ENCODE measurements around the gene CD276. TPM values are rescaled to one million over a fixed set of nuclear protein-coding genes. Genes with fewer than 3 reads are reported as not detected.

The CD276 gene
- total RNA-seq, 2 experiments from 2014 or later: not detected

GRCh38 chr15:73732930-73733329, 48.7 kb downstream of the CD276 start:
- Histone ChIP-seq H3K4me3 (ENCODE audit: low read depth, low read length, poor library complexity, severe bottlenecking) (no peak overlapping the region), H2AFZ (ENCODE audit: low read length) (no peak overlapping the region), H3K27ac (ENCODE audit: low read depth, low read length, poor library complexity, severe bottlenecking) (no peak overlapping the region), H3K9me3 (ENCODE audit: low read length) (no peaks in the 10 kb centered on the region), H3K79me2 (ENCODE audit: insufficient read depth, low read depth, low read length) (no peaks in the 10 kb centered on the region), H4K20me1 (ENCODE audit: insufficient read depth, low read length) (no peaks in the 10 kb centered on the region), H3K9me2 (ENCODE audit: insufficient read depth, low read length) (no peaks in the 10 kb centered on the region), H3K36me3 (ENCODE audit: insufficient read depth, low read length) (no peaks in the 10 kb centered on the region), H3K4me1 (ENCODE audit: insufficient read depth, low read length, poor library complexity, severe bottlenecking) (no peaks in the 10 kb centered on the region), H3K4me2 (ENCODE audit: low read length) (no peak overlapping the region)
- intact Hi-C loops (cut with micrococcal nuclease; ENCODE audit: unreplicated experiment): no loop called here
- CTCF ChIA-PET (ENCODE audit: unreplicated experiment): interaction anchor here (0.5 kb wide), 1 partner anchor 9 kb away, joined by 4 read pairs; no protein-coding TSS in a partner anchor
- BruUV-seq (replicated peaks): no TSS peak
- DNase-seq (ENCODE audit: low spot score): no peak
- POLR2A ChIA-PET: no interaction called here
- TF ChIP-seq EZH2phosphoT487 (IDR thresholded peaks at IDR 0.05; ENCODE audit: borderline replicate concordance, low read depth, low read length): no peak
- no peak for TF ChIP-seq CTCF (conservative IDR thresholded peaks at IDR 0.05; ENCODE audit: low read length)

- no peak for DNase-seq (ENCODE audit: low spot score)
- Histone ChIP-seq H2AFZ (ENCODE audit: low read length) (no peak overlapping the region), H3K9me2 (ENCODE audit: insufficient read depth, low read length) (no peaks in the 10 kb centered on the region), H4K20me1 (ENCODE audit: insufficient read depth, low read length) (no peaks in the 10 kb centered on the region), H3K4me2 (ENCODE audit: low read length) (no peak overlapping the region), H3K4me1 (ENCODE audit: insufficient read depth, low read length, poor library complexity, severe bottlenecking) (no peaks in the 10 kb centered on the region), H3K27ac (ENCODE audit: low read depth, low read length, poor library complexity, severe bottlenecking) (no peak overlapping the region), H3K4me3 (ENCODE audit: low read depth, low read length, poor library complexity, severe bottlenecking) (no peak overlapping the region), H3K36me3 (ENCODE audit: insufficient read depth, low read length) (no peaks in the 10 kb centered on the region), H3K79me2 (ENCODE audit: insufficient read depth, low read depth, low read length) (no peaks in the 10 kb centered on the region), H3K9me3 (ENCODE audit: low read length) (no peaks in the 10 kb centered on the region)
- intact Hi-C loops (cut with micrococcal nuclease; ENCODE audit: unreplicated experiment): no loop called here
- CTCF ChIA-PET (ENCODE audit: unreplicated experiment): no interaction called here
- no TSS peak for BruUV-seq (replicated peaks)
- TF ChIP-seq EZH2phosphoT487 (IDR thresholded peaks at IDR 0.05; ENCODE audit: borderline replicate concordance, low read depth, low read length) (no peak), CTCF (conservative IDR thresholded peaks at IDR 0.05; ENCODE audit: low read length) (no peak)
- POLR2A ChIA-PET: no interaction called here
Measured at GRCh38 chr15:73737535-73737934, 53.4 kb downstream of the CD276 start.

GRCh38 chr15:73740152-73741048, 56.2 kb downstream of the CD276 start:
- POLR2A ChIA-PET: no interaction called here
- CTCF ChIA-PET (ENCODE audit: unreplicated experiment): no interaction called here

More at GRCh38 chr15:73740152-73741048, 56.2 kb downstream of the CD276 start:
- Histone ChIP-seq H3K4me1 (ENCODE audit: insufficient read depth, low read length, poor library complexity, severe bottlenecking) (no peaks in the 10 kb centered on the region), H2AFZ (ENCODE audit: low read length) (no peak overlapping the region), H3K4me2 (ENCODE audit: low read length) (no peak overlapping the region), H3K79me2 (ENCODE audit: insufficient read depth, low read depth, low read length) (no peaks in the 10 kb centered on the region), H3K36me3 (ENCODE audit: insufficient read depth, low read length) (no peaks in the 10 kb centered on the region), H3K27ac (ENCODE audit: low read depth, low read length, poor library complexity, severe bottlenecking) (no peak overlapping the region), H4K20me1 (ENCODE audit: insufficient read depth, low read length) (no peaks in the 10 kb centered on the region), H3K9me3 (ENCODE audit: low read length) (no peaks in the 10 kb centered on the region), H3K9me2 (ENCODE audit: insufficient read depth, low read length) (no peaks in the 10 kb centered on the region), H3K4me3 (ENCODE audit: low read depth, low read length, poor library complexity, severe bottlenecking) (no peak overlapping the region)
- no peak for DNase-seq (ENCODE audit: low spot score)
- intact Hi-C loops (cut with micrococcal nuclease; ENCODE audit: unreplicated experiment): no loop called here
- TF ChIP-seq CTCF (conservative IDR thresholded peaks at IDR 0.05; ENCODE audit: low read length) (no peak), EZH2phosphoT487 (IDR thresholded peaks at IDR 0.05; ENCODE audit: borderline replicate concordance, low read depth, low read length) (no peak)
- no TSS peak for BruUV-seq (replicated peaks)

All from OCI-LY7 (cell line).